SK-N-SH (cell line): ENCODE data around the gene FEM1B.

ENCODE experiments used
- CHD2 ChIP-seq: fragments of 150-350 bp; IDR thresholded peaks from 2 replicates; pipeline ENCODE4 v1.6.1; 2018; ENCODE audit warnings: low read length; ENCODE audit not compliant: partially characterized antibody
- FOXJ3 ChIP-seq: sonication (generic); formaldehyde crosslinking; IDR thresholded peaks from 2 replicates; pipeline ENCODE4 v1.5.1; 2020; ENCODE audit warnings: mild to moderate bottlenecking, missing genetic modification reagents
- RAD21 ChIP-seq: IDR thresholded peaks from 2 replicates; pipeline ENCODE4 v1.6.1; 2012; ENCODE audit warnings: mild to moderate bottlenecking, low read length
- SMC3 ChIP-seq: IDR thresholded peaks from 2 replicates; pipeline ENCODE4 v1.6.1; 2012; ENCODE audit warnings: low read depth, low read length, improper control_type of control experiment
- TF ChIP-seq, protein P1 (sequence below): IDR thresholded peaks from 2 replicates; pipeline ENCODE4 v1.4.0; 2012; ENCODE audit warnings: low read depth, borderline replicate concordance
- TF ChIP-seq, protein P2 (sequence below): fragments of 200-600 bp; sonication (generic); IDR thresholded peaks from 2 replicates; pipeline ENCODE4 v1.6.1; 2017; ENCODE audit warnings: antibody characterized with exemption, mild to moderate bottlenecking, moderate library complexity

DNA sequence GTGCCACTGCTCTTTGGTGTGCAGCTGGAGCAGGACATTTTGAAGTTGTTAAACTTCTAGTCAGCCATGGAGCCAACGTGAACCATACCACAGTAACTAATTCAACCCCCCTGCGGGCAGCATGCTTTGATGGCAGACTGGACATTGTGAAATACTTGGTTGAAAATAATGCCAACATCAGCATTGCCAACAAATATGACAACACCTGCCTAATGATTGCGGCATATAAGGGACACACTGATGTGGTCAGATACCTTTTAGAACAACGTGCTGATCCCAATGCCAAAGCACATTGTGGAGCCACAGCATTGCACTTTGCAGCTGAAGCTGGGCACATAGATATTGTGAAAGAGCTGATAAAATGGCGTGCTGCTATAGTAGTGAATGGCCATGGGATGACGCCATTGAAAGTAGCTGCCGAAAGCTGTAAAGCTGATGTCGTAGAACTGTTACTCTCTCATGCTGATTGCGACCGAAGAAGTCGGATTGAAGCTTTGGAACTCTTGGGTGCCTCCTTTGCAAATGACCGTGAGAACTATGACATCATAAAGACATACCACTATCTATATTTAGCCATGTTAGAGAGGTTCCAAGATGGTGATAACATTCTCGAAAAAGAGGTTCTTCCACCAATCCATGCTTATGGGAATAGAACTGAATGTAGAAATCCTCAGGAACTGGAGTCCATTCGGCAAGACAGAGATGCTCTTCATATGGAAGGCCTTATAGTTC is 12.2 kb downstream of the FEM1B start:
- TF ChIP-seq, protein P1, sequence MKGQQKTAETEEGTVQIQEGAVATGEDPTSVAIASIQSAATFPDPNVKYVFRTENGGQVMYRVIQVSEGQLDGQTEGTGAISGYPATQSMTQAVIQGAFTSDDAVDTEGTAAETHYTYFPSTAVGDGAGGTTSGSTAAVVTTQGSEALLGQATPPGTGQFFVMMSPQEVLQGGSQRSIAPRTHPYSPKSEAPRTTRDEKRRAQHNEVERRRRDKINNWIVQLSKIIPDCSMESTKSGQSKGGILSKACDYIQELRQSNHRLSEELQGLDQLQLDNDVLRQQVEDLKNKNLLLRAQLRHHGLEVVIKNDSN = no peak
- TF ChIP-seq CHD2 (no peak), FOXJ3 (CRISPR knock-in tag) (no peak), SMC3 (no peak), RAD21 (no peak)
- TF ChIP-seq, protein P2, sequence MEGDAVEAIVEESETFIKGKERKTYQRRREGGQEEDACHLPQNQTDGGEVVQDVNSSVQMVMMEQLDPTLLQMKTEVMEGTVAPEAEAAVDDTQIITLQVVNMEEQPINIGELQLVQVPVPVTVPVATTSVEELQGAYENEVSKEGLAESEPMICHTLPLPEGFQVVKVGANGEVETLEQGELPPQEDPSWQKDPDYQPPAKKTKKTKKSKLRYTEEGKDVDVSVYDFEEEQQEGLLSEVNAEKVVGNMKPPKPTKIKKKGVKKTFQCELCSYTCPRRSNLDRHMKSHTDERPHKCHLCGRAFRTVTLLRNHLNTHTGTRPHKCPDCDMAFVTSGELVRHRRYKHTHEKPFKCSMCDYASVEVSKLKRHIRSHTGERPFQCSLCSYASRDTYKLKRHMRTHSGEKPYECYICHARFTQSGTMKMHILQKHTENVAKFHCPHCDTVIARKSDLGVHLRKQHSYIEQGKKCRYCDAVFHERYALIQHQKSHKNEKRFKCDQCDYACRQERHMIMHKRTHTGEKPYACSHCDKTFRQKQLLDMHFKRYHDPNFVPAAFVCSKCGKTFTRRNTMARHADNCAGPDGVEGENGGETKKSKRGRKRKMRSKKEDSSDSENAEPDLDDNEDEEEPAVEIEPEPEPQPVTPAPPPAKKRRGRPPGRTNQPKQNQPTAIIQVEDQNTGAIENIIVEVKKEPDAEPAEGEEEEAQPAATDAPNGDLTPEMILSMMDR = no peak
